HepG2 (cell line): ENCODE data around the gene ANKS3. TPM values are rescaled to one million over a fixed set of nuclear protein-coding genes. Genes with fewer than 3 reads are reported as not detected.
A peak's percentile ranks its signal among the peaks of the same experiment; 100 is the strongest.

Source experiments
- ARHGAP35 ChIP-seq: sonication (generic); formaldehyde crosslinking; IDR thresholded peaks from 2 replicates; pipeline ENCODE4 v1.9.0; 2022; ENCODE audit warnings: mild to moderate bottlenecking, inconsistent platforms, moderate library complexity, missing genetic modification reagents, borderline replicate concordance
- CENPT ChIP-seq: sonication (generic); formaldehyde crosslinking; IDR thresholded peaks from 2 replicates; pipeline ENCODE4 v1.8.0; 2022; ENCODE audit warnings: low read depth, mild to moderate bottlenecking, moderate library complexity, missing genetic modification reagents
- HBP1 ChIP-seq: IDR thresholded peaks from 2 replicates; pipeline ENCODE4 v1.6.1; 2016; ENCODE audit warnings: low read depth, control low read depth
- KDM5B ChIP-seq: sonication (generic); formaldehyde crosslinking; IDR thresholded peaks from 2 replicates; pipeline ENCODE4 v1.4.0; 2020; ENCODE audit warnings: missing genetic modification reagents, mild to moderate bottlenecking, borderline replicate concordance
- MAF1 ChIP-seq: sonication (generic); formaldehyde crosslinking; IDR thresholded peaks from 2 replicates; pipeline ENCODE4 v1.5.0; 2020; ENCODE audit warnings: missing genetic modification reagents, borderline replicate concordance
- MLX ChIP-seq: IDR thresholded peaks from 2 replicates; pipeline ENCODE4 v1.6.1; 2016
- POGK ChIP-seq: sonication (generic); formaldehyde crosslinking; conservative IDR thresholded peaks from 2 replicates; pipeline ENCODE4 v1.8.0; 2022; ENCODE audit warnings: mild to moderate bottlenecking, moderate library complexity, missing genetic modification reagents
- ZBTB33 ChIP-seq: sonication (generic); formaldehyde crosslinking; IDR thresholded peaks from 2 replicates; pipeline ENCODE4 v1.4.0; 2020; ENCODE audit warnings: missing genetic modification reagents
- ZHX2 ChIP-seq, 2 experiments: sonication (generic) in 1 of 2; formaldehyde crosslinking in 1 of 2; IDR thresholded peaks; 2 replicates each; pipeline versions ENCODE4 v1.6.1 to v1.9.0; 2014 to 2022; ENCODE audit warnings: antibody characterized with exemption in 1 of 2, borderline replicate concordance in 1 of 2, inconsistent platforms in 1 of 2, low read depth in 1 of 2, missing genetic modification reagents in 1 of 2
- ZSCAN5A ChIP-seq: sonication (generic); formaldehyde crosslinking; IDR thresholded peaks from 2 replicates; pipeline ENCODE4 v1.8.0; 2022; ENCODE audit warnings: mild to moderate bottlenecking, missing genetic modification reagents, borderline replicate concordance
- polyA plus RNA-seq, 8 experiments: library from polyadenylated mRNA; depleted of rRNA in 3 of 8; stranded (reverse) in 7 of 8; unstranded in 1 of 8; fragments of >200 nt; fragmentation: Illumina TruSeq in 4 of 8; extraction: Trizol in 4 of 8; gene quantifications; 2 replicates each; pipeline versions ENCODE4 v1.2.1 to v1.2.3, GENCODE V29; 2011 to 2016; ENCODE audit warnings: low read depth in 4 of 8, missing spikeins in 1 of 8, mixed read lengths in 1 of 8; ENCODE audit not compliant: insufficient read depth in 1 of 8
- total RNA-seq, 5 experiments: library from RNA; depleted of rRNA; stranded (reverse); fragments of >200 nt; fragmentation: Illumina TruSeq; extraction: Trizol; gene quantifications; 2 replicates each; pipeline ENCODE4 v1.2.3, GENCODE V29; 2016; ENCODE audit warnings: low read depth in 1 of 5

Gene ANKS3
- total and polyA plus RNA-seq, 2 of the 13 experiments (the other 11 are each of a cell fraction or from before 2014, with no cell fraction given) = 11.4 to 15.9 TPM

GRCh38 chr16:4663777-4664465, 70.2 kb downstream of the ANKS3 start (continued):
- TF ChIP-seq ZBTB33 (CRISPR knock-in tag) (peak; percentile 61; the same call in 1 of the 2 replicates), MLX (CRISPR knock-in tag) (peak; percentile 88), ZHX2 (IDR thresholded peaks at IDR 0.05; ENCODE audit: low read depth) (0 out of 2 replicates have a peak, but pooled peaks have one; percentile 69), ZHX2 (CRISPR knock-in tag; IDR thresholded peaks at IDR 0.05; ENCODE audit: borderline replicate concordance) (no peak), KDM5B (CRISPR knock-in tag) (peak; percentile 97), ZSCAN5A (CRISPR knock-in tag) (peak; percentile 19; the same call in 1 of the 2 replicates), ARHGAP35 (CRISPR knock-in tag) (peak; percentile 66; the same call in 1 of the 2 replicates), HBP1 (CRISPR knock-in tag) (no peak), POGK (peak; percentile 87; the same call in 1 of the 2 replicates), MAF1 (CRISPR knock-in tag) (no peak), CENPT (CRISPR knock-in tag) (peak; percentile 28; the same call in 1 of the 2 replicates)
